DMS114 treated with DMSO at 0.1 percent for 48 hours (cell line): Measurements from ENCODE around the gene RBMS1.

Experiments used
- DNase-seq: peaks from one replicate; lab custom pipeline; 2025; ENCODE audit not compliant: unreplicated experiment; lab: John Stamatoyannopoulos, UW

Gene RBMS1

DNA sequence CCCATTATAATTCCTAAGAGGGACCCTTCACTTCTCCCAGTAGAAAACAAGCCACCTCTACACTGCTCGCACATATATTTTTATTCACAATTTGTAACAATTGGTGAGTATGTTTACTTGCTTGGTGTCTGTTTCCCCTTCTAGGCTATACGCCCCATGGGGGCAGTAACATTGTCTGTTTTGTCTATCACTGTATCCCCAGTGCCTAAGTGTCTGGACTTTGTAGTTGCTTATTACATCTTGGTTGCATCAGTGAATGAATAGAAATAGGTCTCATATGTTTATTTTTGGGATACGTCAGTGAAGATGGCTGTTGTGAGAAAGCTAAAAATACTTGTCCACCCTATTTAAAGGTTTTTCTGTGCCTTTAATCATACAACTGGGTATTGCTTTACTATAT, 206.1 kb downstream of the RBMS1 start:
- DNase-seq, result no peak

- DNase-seq, result no peak
These were observed 207.1 kb downstream of the RBMS1 start for GRCh38 chr2:160286551-160286950.

DNA sequence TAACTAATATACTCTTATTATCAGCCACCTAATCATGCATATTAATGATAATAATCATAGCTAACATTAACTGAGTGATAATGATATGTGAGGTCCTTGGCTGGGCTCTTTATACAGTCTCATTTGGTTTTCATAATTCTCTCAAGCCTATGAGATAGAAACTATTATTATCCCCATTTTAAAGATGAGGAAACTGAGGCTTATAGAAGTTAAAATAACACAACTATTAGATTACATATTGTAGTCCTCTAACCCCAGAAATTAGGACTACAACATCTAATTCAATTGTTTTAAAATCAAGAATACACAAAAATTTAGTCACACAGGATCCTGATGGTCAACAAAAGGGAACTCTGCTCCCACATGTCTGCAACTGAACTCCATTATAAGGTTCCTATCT, 209.9 kb downstream of the RBMS1 start:
- DNase-seq, result no peak

GRCh38 chr2:160282063-160282580, 211.5 kb downstream of the RBMS1 start:
- no peak for DNase-seq

GRCh38 chr2:160281213-160281612, 212.4 kb downstream of the RBMS1 start:
- no peak for DNase-seq

GRCh38 chr2:160279813-160280465, 213.7 kb downstream of the RBMS1 start:
- DNase-seq, result no peak

GRCh38 chr2:160278879-160279177, 214.8 kb downstream of the RBMS1 start:
- DNase-seq, result no peak

- DNase-seq, result no peak
These were observed 215.3 kb downstream of the RBMS1 start for GRCh38 chr2:160278101-160278878.

GRCh38 chr2:160277151-160277550, 216.5 kb downstream of the RBMS1 start:
- DNase-seq, result no peak

- no peak for DNase-seq
These were observed 218.0 kb downstream of the RBMS1 start for GRCh38 chr2:160275656-160276055.

- DNase-seq, result no peak
These were observed 222.2 kb downstream of the RBMS1 start for GRCh38 chr2:160271171-160272086.

GRCh38 chr2:160270571-160271113, 223.0 kb downstream of the RBMS1 start:
- no peak for DNase-seq

GRCh38 chr2:160269803-160270570, 223.6 kb downstream of the RBMS1 start:
- peak; percentile 56 for DNase-seq

- no peak for DNase-seq
These were observed 224.2 kb downstream of the RBMS1 start for GRCh38 chr2:160269365-160269764.

- no peak for DNase-seq
These were observed 225.3 kb downstream of the RBMS1 start for GRCh38 chr2:160268151-160268781.

GRCh38 chr2:160267692-160268091, 225.9 kb downstream of the RBMS1 start:
- DNase-seq, result no peak

GRCh38 chr2:160267022-160267421, 226.6 kb downstream of the RBMS1 start:
- no peak for DNase-seq

GRCh38 chr2:160266037-160266551, 227.5 kb downstream of the RBMS1 start:
- DNase-seq, result no peak

GRCh38 chr2:160264308-160264707, 229.3 kb downstream of the RBMS1 start:
- no peak for DNase-seq

GRCh38 chr2:160261732-160262131, 231.9 kb downstream of the RBMS1 start:
- DNase-seq, result no peak
